Adrenal gland (tissue), 12 donors: ENCODE results near the gene HLA-B. TPM values are rescaled to one million over a fixed set of nuclear protein-coding genes. Genes with fewer than 3 reads are reported as not detected.
A peak's percentile ranks its signal among the peaks of the same experiment; 100 is the strongest.

Source experiments
- DNase-seq, 7 donors: peaks; one replicate each; pipeline ENCODE4 v3.0.0-alpha.2; 2019 to 2020
- H3K27ac ChIP-seq, 5 donors: fragments of 200-600 bp; sonication (generic) in 4 of 5; 1 replicate in 3 of 5; 2 replicates in 2 of 5; pipeline versions ENCODE4 v1.5.1 to v1.8.0; 2016 to 2020; ENCODE audit warnings: mild to moderate bottlenecking in 1 of 5
- H3K27me3 ChIP-seq: fragments of 200-600 bp; 2 replicates; pipeline ENCODE4 v1.8.0; 2021
- H3K36me3 ChIP-seq, 2 donors: fragments of 200-600 bp; replicated peaks in 1 of 2; 1 replicate in 1 of 2; 2 replicates in 1 of 2; pipeline versions ENCODE4 v1.5.1 to v1.8.0; 2018 to 2022
- H3K4me1 ChIP-seq, 2 donors: fragments of 200-600 bp; replicated peaks in 1 of 2; 1 replicate in 1 of 2; 2 replicates in 1 of 2; pipeline versions ENCODE4 v1.5.1 to v1.8.0; 2018 to 2021
- H3K4me3 ChIP-seq, 4 donors: fragments of 200-600 bp; sonication (generic) in 3 of 4; one replicate each; pipeline ENCODE4 v1.5.1; 2016 to 2018
- H3K9me3 ChIP-seq, 3 donors: fragments of 200-600 bp; sonication (generic) in 1 of 3; replicated peaks in 1 of 3; 1 replicate in 2 of 3; 2 replicates in 1 of 3; pipeline versions ENCODE4 v1.5.1 to v1.8.0; 2016 to 2021
- POLR2A ChIP-seq, 2 donors: fragments of 450-650 bp; IDR thresholded peaks; one replicate each; pipeline ENCODE4 v1.6.1; 2017; ENCODE audit warnings: antibody characterized with exemption in 2 of 2, mild to moderate bottlenecking in 2 of 2, moderate library complexity in 1 of 2
- WGBS, 4 donors: extraction: QIAGEN DNeasy Blood & Tissue Kit in 2 of 4; methylation state at CpG; one replicate each; pipeline versions ENCODE4 v1.1.5 to v1.1.7; 2013 to 2017; 5-methylcytosine and 5-hydroxymethylcytosine counted together
- intact Hi-C, 2 donors: fragments of 100-400 bp; cut with DNase I; formaldehyde crosslinking; loops; one replicate each; pipeline versions ENCODE4 v1.14.1 to v1.15.0; 2022 to 2023
- polyA plus RNA-seq, 3 donors: library from polyadenylated mRNA; stranded (reverse); fragments of 200-250 nt in 2 of 3; fragments of 350-450 nt in 1 of 3; fragmentation: Illumina TruSeq in 1 of 3; extraction: RNeasy Lipid Tissue Mini Kit (QIAGEN cat#74804) in 1 of 3; gene quantifications; one replicate each; pipeline ENCODE4 v1.2.3, GENCODE V29; 2013 to 2014
- total RNA-seq, 9 donors: library from RNA; depleted of rRNA in 4 of 9; stranded (reverse); fragments of >200 nt in 4 of 9; fragments of 120-200 nt in 1 of 9; fragmentation: NEBNext Ultra II Directional in 1 of 9; extraction: Animal tissue kit (Norgen Biotek cat#: 25700) in 1 of 9; gene quantifications; one replicate each; pipeline versions ENCODE4 v1.1.0 to v1.2.4, GENCODE V29; 2013 to 2023
- TF ChIP-seq, protein P1 (sequence below), 6 experiments: fragments of 450-650 bp in 4 of 6; fragments of 200-600 bp in 2 of 6; sonication (generic) in 1 of 6; IDR thresholded peaks; 1 replicate in 5 of 6; 2 replicates in 1 of 6; pipeline versions ENCODE4 v1.5.1 to v1.8.0; 2016 to 2021; ENCODE audit warnings: antibody characterized with exemption in 6 of 6, mild to moderate bottlenecking in 2 of 6, moderate library complexity in 1 of 6
- donor health status: healthy with polysubstance abuse.
- donor health status: Bipolar disorder and iron deficiency.
- donor health status: DM: yes; HTN: yes; CAD: no.
- donor health status: DM: no; HTN: no; CAD: no.
- donor health status: DM: no; HTN: no; CAD: no.
- donor health status: DM: yes; HTN: yes; CAD: no.

The HLA-B gene
- total and polyA plus RNA-seq, 12 donors = 248 to 3,150 (median 1,251) TPM

DNA sequence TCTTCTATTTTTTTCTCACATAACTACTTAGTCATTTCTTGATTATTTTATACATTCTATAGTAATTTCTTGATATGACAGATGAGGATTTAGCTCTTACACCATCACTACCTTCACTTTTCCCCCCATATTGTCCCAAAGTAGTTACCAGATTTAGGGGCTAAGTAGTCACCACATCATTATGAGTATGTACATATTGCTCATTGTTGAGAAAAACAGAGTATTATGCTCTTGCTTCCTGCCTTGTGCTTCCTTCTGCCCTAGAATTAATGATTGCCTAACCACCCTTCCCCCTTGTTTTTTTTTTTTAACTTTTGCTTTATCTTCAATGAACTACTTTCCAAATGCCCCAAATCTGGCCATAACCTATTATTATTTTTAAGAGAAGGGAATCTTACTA lies 6.8 kb upstream of the HLA-B start:
- intact Hi-C loops = no loop called here
- H3K27me3 ChIP-seq = peaks cover 3% of the 10 kb centered on the region
- H3K4me3 ChIP-seq = no peak overlapping the region
- H3K36me3 ChIP-seq = no peaks in the 10 kb centered on the region
- DNase-seq = no peak
- TF ChIP-seq, protein P1, sequence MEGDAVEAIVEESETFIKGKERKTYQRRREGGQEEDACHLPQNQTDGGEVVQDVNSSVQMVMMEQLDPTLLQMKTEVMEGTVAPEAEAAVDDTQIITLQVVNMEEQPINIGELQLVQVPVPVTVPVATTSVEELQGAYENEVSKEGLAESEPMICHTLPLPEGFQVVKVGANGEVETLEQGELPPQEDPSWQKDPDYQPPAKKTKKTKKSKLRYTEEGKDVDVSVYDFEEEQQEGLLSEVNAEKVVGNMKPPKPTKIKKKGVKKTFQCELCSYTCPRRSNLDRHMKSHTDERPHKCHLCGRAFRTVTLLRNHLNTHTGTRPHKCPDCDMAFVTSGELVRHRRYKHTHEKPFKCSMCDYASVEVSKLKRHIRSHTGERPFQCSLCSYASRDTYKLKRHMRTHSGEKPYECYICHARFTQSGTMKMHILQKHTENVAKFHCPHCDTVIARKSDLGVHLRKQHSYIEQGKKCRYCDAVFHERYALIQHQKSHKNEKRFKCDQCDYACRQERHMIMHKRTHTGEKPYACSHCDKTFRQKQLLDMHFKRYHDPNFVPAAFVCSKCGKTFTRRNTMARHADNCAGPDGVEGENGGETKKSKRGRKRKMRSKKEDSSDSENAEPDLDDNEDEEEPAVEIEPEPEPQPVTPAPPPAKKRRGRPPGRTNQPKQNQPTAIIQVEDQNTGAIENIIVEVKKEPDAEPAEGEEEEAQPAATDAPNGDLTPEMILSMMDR (IDR thresholded peaks at IDR 0.05) = no peak
- TF ChIP-seq POLR2A (IDR thresholded peaks at IDR 0.05) = no peak
- H3K4me1 ChIP-seq = no peaks in the 10 kb centered on the region
- H3K9me3 ChIP-seq = no peaks in the 10 kb centered on the region
- H3K27ac ChIP-seq = no peak overlapping the region

DNA sequence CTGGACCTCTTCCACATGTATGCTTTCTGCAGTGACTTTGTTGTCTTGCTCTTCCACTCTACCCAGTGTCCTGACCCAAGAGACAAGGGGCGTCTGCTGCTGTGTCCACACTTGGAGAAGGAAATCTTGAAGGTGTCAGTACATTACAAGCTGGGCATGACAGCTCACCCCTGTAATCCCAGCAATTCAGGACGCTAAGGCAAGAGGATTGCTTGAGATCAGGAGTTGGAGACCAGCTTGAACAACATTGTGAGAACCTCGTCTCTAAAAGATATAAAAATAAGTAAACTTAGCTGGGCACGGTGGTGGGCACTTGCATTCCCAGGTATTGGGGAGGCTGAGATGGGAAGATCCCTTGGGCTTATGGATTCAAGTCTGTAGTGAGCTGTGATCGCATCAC lies 5.8 kb upstream of the HLA-B start:
- peaks cover 3% of the 10 kb centered on the region for H3K27me3 ChIP-seq
- intact Hi-C loops = no loop called here
- WGBS, 4 donors = 31 to 60% (median 55%) methylated on average over 5 of the region's 5 CpGs

DNA sequence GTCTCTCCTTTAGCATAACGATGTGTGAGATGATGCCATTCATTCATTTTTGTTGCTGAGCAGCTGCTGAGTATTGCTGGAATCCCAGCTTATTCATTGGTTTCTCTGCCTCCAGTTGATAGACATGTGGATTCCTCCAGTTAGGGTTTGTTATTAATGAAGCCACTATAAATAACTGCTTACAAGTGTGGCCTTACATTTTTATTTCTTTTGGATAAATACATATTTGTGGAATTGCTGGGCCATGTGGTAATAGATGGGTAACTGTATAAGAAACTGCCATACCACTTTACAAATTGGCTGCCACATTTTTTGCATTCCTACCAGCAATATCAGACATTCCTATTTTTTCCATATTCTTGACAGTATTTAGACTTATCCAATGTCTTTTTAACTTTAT lies 2.6 kb upstream of the HLA-B start:
- peaks cover 3% of the 10 kb centered on the region for H3K27me3 ChIP-seq
- H3K4me3 ChIP-seq = no peak overlapping the region
- DNase-seq = no peak
- no peaks in the 10 kb centered on the region for H3K9me3 ChIP-seq
- intact Hi-C loops = no loop called here
- 55 to 96% (median 80%) methylated on average over 1 of the region's 1 CpG for WGBS, 4 donors
- H3K27ac ChIP-seq = no peak overlapping the region
- no peak for TF ChIP-seq POLR2A (IDR thresholded peaks at IDR 0.05)
- peaks cover 0 to 5% of the 10 kb centered on the region in 2 donors for H3K4me1 ChIP-seq
- peaks cover 0 to 6% of the 10 kb centered on the region in 2 donors for H3K36me3 ChIP-seq

More for the DNA sequence above, 5.8 kb upstream of the HLA-B start:
- no peaks in the 10 kb centered on the region for H3K9me3 ChIP-seq
- TF ChIP-seq POLR2A (IDR thresholded peaks at IDR 0.05) = no peak
- TF ChIP-seq, protein P1 (IDR thresholded peaks at IDR 0.05) = no peak
- no peak for DNase-seq
- no peaks in the 10 kb centered on the region for H3K36me3 ChIP-seq
- no peak overlapping the region for H3K27ac ChIP-seq
- H3K4me3 ChIP-seq = no peak overlapping the region
- H3K4me1 ChIP-seq = no peaks in the 10 kb centered on the region

DNA sequence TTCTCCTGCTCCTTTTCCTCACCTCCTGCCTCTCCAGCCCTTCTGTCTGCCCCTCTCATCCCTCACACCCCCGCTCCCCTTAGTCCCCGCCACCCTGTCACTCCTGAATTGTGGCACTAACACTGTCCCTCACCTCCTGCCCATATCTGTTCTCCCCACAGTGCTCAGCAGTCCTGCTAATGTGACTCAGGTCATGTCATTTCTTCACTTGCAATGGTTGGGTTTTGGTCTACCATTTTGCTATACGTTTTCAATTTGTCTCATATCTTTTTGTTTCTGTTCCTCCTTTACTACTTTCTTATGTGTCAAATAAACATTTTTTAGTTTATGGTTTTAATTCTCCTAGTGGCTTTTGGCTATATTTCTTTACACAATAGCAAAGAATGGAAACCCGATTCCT lies 1.3 kb upstream of the HLA-B start:
- Histone ChIP-seq H3K36me3 (peaks cover 0 to 19% of the 10 kb centered on the region in 2 donors), H3K4me3 (peak overlapping the region in 1 of 4 donors; percentile 52), H3K27me3 (peaks cover 3% of the 10 kb centered on the region), H3K9me3 (no peaks in the 10 kb centered on the region), H3K4me1 (peaks cover 0 to 5% of the 10 kb centered on the region in 2 donors), H3K27ac (no peak overlapping the region)
- WGBS, 4 donors = 39 to 56% (median 44%) methylated on average over 4 of the region's 4 CpGs
- TF ChIP-seq, protein P1 (IDR thresholded peaks at IDR 0.05) = no peak
- no peak for TF ChIP-seq POLR2A (IDR thresholded peaks at IDR 0.05)
- no peak for DNase-seq
- intact Hi-C loops = no loop called here

DNA sequence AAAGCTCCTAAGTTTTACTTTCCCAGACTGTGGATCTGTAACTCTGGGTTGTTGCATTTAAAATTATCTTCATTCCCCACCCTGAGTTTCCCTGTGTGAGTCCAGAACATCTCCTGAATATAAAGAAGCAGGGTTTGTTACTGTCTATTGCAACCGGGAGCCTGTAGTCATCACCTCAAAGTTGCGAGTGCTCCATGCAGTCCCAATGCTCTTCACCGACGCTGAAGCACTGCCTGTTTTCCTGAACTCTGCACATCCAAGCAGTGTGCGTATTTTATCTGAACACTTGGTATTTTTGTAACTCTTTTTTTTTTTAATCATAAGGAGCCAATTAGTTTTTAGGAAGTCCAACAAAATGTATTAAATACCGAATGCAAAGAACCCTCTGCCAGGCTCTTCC lies 907 bp upstream of the HLA-B start:
- H3K4me1 ChIP-seq = peaks cover 0 to 5% of the 10 kb centered on the region in 2 donors
- peaks cover 0 to 20% of the 10 kb centered on the region in 2 donors for H3K36me3 ChIP-seq
- 26 to 40% (median 36%) methylated on average over 6 of the region's 6 CpGs for WGBS, 4 donors
- H3K27me3 ChIP-seq = peaks cover 2% of the 10 kb centered on the region
- no peak for DNase-seq
- no peaks in the 10 kb centered on the region for H3K9me3 ChIP-seq
- TF ChIP-seq, protein P1 (IDR thresholded peaks at IDR 0.05) = no peak
- TF ChIP-seq POLR2A (IDR thresholded peaks at IDR 0.05) = no peak
- H3K27ac ChIP-seq = peak overlapping the region in 1 of 5 donors; percentile 91
- H3K4me3 ChIP-seq = peak overlapping the region in 1 of 4 donors; percentile 52
- intact Hi-C loops = no loop called here
